Stimulated activated CD8-positive, alpha-beta memory T cell treated with anti-CD3 and anti-CD28 coated beads, Interleukin-7, amount 100 ng/mL, for 1 hour (primary cell): ENCODE measurements around the gene ICAM5.

Source experiments
- DNase-seq, 2 donors: peaks; one replicate each; pipeline ENCODE4 v3.0.0-alpha.2; 2020; ENCODE audit warnings: low read depth in 2 of 2

The ICAM5 gene

DNA sequence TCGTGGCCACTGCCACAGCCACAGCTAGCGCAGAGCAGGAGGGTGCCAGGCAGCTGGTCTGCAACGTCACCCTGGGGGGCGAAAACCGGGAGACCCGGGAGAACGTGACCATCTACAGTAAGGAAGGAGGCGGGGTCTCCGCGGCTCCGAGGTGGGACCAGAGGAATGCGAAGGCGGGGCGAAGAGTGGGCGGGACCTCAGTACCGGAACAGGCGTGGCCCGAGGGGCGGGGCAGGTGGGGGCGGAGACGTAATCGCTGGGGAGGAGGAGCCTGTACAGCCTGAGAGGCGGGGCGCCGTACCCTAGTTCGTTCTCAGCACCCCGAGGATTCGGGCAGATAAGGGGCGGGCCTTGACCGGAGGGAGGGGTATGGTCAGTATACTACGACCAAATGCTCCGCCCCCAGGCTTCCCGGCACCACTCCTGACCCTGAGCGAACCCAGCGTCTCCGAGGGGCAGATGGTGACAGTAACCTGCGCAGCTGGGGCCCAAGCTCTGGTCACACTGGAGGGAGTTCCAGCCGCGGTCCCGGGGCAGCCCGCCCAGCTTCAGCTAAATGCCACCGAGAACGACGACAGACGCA, 2.5 kb downstream of the ICAM5 start:
- DNase-seq: peak in 1 of 2 donors; percentile 59

GRCh38 chr19:10292789-10293636, 3.3 kb downstream of the ICAM5 start:
- DNase-seq: no peak

GRCh38 chr19:10293637-10294367, 4.0 kb downstream of the ICAM5 start:
- DNase-seq: no peak

DNA sequence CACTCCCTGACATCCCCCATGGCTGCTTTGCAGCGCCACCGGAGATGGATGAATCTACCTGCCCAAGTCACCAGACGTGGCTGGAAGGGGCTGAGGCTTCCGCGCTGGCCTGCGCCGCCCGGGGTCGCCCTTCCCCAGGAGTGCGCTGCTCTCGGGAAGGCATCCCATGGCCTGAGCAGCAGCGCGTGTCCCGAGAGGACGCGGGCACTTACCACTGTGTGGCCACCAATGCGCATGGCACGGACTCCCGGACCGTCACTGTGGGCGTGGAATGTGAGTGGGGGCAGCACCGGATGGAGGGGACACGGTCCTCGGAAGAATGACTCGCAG, 4.6 kb downstream of the ICAM5 start:
- DNase-seq: no peak

DNA sequence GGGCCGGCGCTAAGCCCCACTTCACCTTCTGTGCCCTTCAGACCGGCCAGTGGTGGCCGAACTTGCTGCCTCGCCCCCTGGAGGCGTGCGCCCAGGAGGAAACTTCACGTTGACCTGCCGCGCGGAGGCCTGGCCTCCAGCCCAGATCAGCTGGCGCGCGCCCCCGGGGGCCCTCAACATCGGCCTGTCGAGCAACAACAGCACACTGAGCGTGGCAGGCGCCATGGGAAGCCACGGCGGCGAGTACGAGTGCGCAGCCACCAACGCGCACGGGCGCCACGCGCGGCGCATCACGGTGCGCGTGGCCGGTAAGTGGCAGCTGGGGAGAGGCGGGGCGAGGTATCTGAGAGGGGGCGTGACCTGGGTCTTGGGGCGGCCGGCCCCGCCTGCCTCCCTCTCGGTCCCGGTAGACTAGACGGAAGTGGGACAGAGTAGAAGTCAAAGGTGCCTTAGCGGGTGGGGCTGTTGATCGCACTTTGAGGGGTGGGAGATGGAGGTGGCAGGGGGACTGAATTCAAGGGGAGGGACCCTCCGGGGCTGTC, 5.6 kb downstream of the ICAM5 start:
- peak in 1 of 2 donors; percentile 40 for DNase-seq

DNA sequence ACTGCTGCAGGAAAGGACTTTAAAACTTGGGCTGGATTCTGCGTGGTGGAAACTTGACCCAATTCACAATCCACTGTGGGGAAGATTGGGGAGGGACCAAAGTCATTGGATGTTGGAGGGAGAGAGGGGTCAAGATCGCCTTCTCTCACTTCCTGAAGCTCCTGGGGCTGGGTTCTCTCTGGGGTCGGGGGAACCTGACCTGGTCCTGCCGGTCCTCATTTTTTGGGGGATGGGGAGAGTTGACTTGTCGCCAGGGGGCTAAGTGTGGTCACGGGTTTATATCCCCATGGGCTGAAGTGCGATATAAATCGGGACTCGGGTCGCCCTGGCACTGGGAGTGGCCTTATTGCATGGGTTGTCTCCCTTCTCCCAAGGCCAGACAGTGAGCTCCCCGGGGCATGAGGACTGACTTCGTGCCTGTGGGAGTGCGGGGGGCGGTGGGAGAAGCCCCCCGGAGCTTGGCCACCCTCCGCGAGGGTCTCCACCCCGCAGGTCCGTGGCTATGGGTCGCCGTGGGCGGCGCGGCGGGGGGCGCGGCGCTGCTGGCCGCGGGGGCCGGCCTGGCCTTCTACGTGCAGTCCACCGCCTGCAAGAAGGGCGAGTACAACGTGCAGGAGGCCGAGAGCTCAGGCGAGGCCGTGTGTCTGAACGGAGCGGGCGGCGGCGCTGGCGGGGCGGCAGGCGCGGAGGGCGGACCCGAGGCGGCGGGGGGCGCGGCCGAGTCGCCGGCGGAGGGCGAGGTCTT, 6.3 kb downstream of the ICAM5 start:
- no peak for DNase-seq

DNA sequence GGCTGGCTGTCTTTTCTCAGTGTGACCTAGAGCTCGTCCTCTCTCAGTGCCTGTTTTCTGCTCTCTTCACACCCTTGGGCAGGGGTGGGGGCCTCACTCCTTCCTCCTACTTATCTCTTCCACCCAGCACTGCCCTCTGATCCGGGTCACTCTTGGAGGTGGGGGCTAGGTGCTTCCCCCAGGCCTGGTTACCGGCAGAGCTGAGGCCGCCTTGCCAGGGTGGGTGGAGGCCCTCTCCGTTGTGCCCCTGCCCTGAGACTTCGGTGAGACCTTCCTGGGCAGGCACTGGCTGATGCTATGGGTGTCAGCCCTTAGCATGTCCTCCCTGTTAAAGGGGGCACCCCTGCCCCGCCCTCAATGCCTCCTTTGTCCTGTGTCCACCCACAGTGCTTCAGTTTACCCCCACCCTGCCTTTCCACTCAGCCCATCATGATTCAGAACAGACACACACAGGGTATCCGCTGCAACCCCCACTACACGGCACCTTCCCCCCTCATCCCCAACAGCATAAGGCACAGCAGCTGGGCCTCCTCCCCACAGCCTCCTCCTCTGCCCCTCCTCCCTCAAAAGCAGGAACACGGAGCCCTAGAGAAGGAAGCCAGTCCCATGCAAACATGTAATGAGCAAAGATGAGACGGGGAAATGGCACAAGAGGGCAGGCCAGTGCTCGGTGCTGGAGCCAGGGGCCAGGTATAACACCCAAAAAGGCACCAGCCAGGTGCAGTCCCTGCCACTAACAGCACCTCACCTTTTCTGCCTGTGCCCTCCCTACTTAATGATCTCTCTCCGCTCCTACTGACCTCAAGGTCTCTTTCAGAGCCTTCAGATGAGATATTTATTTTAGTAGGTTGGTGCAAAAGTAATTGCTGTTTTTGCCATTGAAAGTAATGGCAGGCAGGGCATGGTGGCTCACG, 10.1 kb downstream of the ICAM5 start:
- DNase-seq: no peak

- DNase-seq: no peak
Observed at GRCh38 chr19:10305139-10305806, 15.5 kb downstream of the ICAM5 start.

- no peak for DNase-seq
Observed at GRCh38 chr19:10306327-10306726, 16.6 kb downstream of the ICAM5 start.

- DNase-seq: no peak
Observed at GRCh38 chr19:10309423-10309822, 19.7 kb downstream of the ICAM5 start, which contains the start of gene ZGLP1. Gene ZGLP1 (minus strand): TSS chr19:10309815.

DNA sequence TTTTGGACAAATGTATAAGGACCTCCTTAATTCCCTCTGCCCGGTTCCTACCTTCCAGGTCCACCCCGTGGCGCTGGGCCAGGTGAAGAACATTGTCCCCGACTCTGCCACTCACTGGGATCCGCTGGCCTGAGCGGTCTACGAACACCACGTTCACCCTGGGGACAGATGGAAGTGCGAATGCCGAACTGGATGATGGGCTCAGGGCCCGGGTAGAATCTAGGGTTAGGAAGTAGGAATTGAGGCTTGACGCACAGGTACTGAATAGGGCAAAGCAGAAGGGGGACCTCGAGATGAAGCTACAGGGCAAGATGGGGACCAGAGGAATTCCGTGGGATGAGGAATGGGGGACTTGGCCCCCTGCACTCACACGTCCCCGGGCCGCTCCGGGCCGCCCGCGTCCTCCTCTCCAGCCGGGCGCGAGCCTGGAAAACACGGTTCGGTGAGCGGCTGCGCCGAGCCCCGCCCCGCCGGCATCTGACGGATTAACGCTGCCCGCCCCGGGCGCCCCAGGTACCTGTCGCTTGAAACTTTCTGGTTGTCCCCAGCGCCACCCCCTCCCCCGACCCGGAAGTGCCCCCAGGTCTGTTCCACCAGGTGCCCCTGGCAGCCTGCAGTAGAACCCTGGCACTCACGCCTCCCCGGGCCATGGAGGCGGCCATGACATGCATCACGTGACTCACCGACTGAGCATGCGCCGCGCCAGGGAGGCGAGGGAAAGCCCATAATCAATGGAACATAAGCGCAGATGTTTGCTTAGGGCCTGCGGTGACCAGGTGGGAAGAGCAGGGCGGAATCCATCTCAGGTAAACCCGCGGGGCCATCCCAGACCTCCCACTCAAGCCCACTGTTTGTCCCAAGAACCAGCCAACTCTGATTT, 25.8 kb downstream of the ICAM5 start, which contains the start of gene FDX2:
FDX2 (minus strand) TSS at position 681 of the 880 bp plus-strand sequence; CDS start at position 662, 19 bp downstream.
- DNase-seq: peak; percentile 76 to 89

- DNase-seq: no peak
Observed at GRCh38 chr19:10316229-10317044, 26.7 kb downstream of the ICAM5 start.

GRCh38 chr19:10317045-10317856, 27.5 kb downstream of the ICAM5 start:
- no peak for DNase-seq

DNA sequence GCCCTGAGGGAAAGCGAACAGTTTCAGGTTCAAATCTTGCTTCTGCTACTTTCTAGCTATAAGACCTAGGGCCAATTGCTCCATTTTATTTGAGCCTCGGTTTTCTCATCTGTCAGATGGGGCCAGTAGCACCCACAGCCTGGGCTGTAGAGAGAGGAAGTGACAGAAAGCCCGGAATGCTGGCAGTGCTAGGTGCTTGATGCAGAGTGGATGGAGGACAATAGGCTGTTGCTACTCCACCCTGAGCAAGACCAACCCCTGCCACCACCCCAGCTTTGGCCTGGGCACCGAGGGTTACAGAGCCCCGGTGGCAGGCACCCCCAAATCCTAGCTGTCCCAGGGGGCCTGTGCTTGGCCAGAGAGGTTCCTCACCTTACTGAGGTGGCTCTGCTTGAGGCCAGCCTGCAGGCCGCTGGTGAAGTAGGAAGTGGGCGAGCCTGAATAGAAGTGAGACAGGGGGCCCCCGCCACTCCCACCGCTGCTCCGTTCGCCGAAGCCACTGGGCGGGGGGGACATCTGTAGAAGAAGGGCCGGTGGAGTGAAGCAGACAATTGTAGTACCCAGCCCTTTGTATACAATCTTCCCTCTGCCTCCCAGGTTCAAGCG, 28.2 kb downstream of the ICAM5 start:
- DNase-seq: no peak

DNA sequence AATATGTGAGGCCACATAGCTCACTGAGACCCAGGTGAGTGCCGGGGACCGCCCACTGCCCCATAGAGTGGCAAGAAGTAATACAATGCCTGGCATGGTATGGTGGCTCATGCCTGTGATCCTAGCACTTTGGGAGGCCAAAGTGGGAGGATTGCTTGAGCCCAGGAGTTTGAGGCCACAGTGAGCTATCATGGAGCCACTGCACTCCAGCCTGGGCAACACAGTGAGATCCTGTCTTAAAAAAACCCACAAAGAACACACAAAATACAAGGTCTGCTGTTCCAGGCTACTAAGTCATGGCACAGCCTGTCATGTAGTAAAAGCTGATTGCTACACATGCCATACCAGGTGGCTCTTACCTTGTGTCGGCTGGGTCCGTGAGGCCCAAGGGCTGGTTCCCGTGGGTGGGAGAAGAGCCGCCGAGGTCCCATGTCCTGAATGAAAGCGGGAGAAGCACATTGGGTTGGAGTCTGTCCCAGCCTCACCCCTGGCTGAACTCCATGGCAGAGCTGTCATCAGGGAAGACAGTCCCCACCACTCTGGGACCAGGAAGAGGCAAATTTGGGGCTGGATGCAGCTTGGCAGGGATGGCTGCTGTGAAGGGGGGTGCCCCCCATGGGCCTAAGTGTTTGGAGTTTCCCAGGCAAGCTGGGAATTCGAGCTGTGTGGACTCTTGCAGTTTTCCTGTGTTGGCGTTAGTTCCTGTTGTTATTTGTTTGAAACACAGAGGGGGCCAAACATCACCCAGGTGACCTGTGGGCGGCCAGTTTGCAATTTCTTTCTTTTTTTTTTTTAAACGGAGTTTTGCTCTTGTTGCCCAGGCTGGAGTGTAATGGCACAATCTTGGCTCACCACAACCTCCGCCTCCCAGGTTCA, 29.3 kb downstream of the ICAM5 start:
- no peak for DNase-seq
